OCI-LY3 (cell line): ENCODE measurements around the gene UBXN10.

Source experiments
- CTCF ChIP-seq: fragments of 200-600, 300-600 bp; sonication (generic); IDR thresholded peaks from 2 replicates; pipeline ENCODE4 v1.5.1; 2014; ENCODE audit warnings: antibody characterized with exemption, low read length, low read depth
- EZH2phosphoT487 ChIP-seq: fragments of 200-600 bp; shearing (Covaris generic); IDR thresholded peaks from 2 replicates; pipeline ENCODE4 v1.6.1; 2018; ENCODE audit warnings: antibody characterized with exemption, mixed run types, low read depth

DNA sequence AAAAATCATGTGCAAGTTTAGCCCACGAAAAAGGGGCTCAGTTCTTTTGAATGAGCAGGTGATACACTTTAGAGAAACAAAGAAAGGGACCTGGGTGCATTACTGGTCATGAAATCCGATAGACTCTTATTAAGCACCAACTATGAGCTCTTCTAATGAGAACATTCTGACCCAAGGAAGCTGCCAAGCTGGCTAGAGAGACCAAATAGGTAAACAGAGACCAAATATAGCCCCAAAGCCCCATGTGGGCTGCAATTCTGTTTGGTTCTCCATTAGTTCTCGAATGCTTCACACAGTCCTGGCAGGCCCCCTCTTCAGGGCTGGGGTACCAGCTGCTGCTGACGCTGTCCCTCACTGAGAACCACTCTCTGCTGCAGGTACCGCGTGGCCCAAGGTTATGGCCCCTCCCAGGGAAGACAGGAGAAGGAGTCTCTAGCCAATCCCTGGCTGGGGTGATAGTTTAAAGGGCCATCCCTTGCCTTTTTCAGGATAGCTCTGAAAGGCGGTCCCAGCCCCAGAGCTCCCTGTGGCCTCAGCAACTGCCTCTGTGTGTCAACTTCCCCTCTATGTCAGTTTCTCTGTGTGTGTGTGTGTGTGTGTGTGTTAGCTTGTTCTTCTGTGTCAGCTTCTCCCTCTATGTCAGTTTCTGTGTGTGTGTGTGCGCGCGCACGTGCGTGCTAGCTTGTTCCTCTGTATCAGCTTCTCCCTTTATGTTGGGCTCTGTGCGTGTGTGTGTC lies 7.1 kb upstream of the UBXN10 start:
- TF ChIP-seq CTCF: no peak
- TF ChIP-seq EZH2phosphoT487: no peak
